HK-2 (cell line): ENCODE results near the gene HBEGF.
A peak's percentile ranks its signal among the peaks of the same experiment; 100 is the strongest.

Experiments used
- DNase-seq: peaks from one replicate; pipeline ENCODE4 v3.0.0-alpha.2; 2018; ENCODE audit not compliant: unreplicated experiment

Gene HBEGF

GRCh38 chr5:140302786-140303639, 43.4 kb downstream of the HBEGF start, which contains the start of gene PFDN1:
TSS of gene PFDN1 (minus strand) at chr5:140303101. CDS start at chr5:140303073, 28 bp downstream.
- peak; percentile 86 for DNase-seq

- DNase-seq = no peak
Observed at GRCh38 chr5:140301136-140301535, 45.3 kb downstream of the HBEGF start.

DNA sequence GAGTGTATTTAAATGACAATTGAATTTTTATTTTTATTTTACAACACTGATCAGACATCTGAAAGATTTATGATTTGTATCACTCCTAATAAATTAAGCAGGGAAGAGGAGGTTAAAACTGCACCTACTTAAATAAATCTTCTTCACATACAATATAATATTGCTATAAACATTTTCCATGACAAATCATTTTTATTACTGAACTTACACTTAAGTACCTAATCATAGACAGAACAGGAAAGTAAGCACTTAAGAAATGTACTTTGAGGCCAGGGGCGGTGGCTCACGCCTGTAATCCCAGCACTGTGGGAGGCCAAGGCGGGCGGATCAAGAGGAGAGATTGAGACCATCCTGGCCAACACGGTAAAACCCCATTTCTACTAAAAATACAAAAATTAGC, 47.3 kb downstream of the HBEGF start:
- DNase-seq = no peak

- DNase-seq = no peak
Observed at GRCh38 chr5:140298183-140298601, 48.2 kb downstream of the HBEGF start.

DNA sequence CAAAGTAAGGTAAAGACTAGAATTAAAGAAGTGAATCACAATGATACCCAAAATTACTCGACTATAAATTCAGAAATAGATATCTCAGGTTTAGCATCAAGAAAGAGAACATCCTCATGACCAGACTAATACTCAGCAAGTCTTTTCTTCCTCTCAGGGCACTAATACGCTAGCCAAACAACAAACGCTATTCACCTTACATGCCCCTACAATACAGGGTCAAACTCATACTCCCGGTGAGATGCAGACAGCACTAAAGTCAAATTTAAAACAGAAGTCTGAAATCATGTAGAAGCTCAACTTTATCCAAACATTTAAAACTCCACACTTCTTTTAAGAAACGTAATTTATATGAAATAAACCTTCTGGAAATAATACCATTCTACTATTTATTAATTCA, 49.1 kb downstream of the HBEGF start:
- DNase-seq = no peak

DNA sequence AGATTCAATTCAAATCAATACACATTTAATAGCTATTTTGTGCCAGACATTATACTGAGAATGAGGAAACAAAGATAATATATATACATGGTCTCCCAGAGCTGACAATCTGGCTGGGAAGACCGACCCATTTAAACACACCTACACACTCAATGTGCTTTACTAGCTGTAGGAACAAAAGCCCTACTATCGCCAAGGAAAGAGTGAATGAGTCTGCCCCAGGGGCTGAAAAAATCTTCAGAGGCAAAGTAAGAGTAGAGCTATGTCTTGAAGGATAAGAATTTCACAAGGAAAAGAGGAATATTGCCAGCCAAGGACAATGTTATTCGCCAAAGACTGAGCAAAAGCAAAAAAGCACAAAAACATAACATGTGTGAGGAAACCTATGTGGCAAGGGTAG, 50.1 kb downstream of the HBEGF start:
- no peak for DNase-seq

- DNase-seq = peak; percentile 57
Observed at GRCh38 chr5:140295414-140295813, 51.0 kb downstream of the HBEGF start.

GRCh38 chr5:140294753-140295152, 51.6 kb downstream of the HBEGF start:
- no peak for DNase-seq

- DNase-seq = no peak
Observed at GRCh38 chr5:140293849-140294100, 52.6 kb downstream of the HBEGF start.

GRCh38 chr5:140293091-140293848, 53.1 kb downstream of the HBEGF start:
- no peak for DNase-seq

DNA sequence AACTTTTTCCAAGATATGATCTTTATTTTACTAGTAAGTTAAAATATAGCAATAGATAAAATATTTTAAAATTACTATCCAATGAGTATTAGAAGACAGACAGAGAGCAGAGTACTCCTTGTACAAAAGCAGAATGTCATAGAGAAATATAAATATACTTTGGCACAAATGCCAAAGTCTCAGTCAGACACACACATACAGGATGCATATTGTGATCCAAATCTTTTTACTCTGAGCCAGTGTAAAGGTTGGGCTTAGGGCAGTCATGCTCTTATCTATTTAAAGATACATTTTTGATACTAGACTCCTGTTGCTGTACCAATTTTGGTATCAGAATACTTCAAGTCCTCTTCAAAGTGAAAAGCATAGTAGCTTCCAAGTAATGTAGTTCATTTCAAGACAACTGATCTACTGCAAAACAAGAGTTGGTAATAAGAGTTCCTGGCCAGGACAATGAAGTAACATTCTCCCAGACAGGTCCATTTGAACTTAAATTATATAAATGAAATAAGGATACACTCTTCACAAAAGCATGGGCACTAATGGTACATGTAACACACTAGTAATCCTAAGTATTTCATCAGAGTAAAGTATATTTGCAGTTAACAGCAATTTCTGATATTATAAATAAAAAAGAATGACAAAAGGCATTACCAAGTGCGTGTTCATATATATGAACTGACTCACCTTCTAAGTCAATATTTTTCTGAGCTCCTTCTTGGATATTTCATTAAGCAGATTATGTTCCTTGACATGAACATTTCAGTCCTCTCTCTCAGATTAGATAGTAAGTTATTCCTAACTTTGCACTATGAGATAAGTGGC, 54.0 kb downstream of the HBEGF start:
- no peak for DNase-seq

DNA sequence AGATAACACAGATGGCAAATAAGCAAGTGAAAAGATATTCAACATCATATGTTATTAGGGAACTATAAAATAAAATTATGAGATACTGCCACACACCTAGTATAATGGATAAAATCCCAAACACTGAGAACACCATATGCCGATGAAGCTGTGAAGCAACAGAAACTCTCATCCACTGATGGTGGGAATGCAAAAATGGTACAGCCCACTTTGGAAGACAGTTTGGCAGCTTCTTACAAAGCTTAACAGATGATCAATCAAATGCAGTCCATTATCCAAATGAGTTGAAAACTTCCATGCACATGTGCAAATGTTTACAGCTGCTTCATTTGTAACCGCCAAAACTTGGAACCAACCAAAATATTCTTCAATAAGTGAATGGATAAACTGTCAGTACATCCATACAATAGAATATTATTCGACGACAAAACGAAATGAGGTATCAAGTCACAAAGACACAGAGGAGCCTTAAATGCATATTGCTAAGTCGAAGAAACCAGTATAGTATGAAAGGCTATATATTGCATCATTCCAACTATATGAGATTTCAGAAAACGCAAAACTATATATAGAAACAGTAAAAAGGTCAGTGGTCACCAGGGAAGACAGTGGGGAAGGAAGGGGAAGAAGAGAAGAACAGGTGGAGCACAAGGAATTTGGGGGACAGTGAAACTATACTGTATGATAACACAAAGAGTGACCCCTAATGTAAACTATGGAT, 58.4 kb downstream of the HBEGF start:
- no peak for DNase-seq

DNA sequence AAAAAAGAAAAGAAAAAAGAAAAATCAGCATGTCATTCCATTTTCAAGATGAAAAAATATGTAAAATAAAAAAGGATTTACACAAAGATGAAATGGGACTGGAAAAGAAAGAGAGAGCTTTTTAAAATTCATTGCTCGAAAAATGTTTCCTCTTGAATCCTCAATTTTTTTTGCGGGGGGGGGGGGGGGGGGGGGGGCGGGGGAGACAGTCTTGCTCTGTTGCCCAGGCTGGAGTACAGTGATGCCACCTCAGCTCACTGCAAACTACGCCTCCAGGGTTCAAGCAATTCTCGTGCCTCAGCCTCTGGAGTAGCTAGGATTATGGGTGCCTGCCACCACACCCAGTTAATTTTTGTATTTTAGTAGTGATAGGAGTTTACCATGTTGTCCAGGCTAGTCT, 60.0 kb downstream of the HBEGF start:
- no peak for DNase-seq

- DNase-seq = no peak
Observed at GRCh38 chr5:140284013-140284412, 62.4 kb downstream of the HBEGF start.
